Fibroblast of pulmonary artery (primary cell): ENCODE results near the gene ARAP1.
A peak's percentile ranks its signal among the peaks of the same experiment; 100 is the strongest.

Source experiments
- DNase-seq: peaks from one replicate; pipeline ENCODE4 v3.0.0-alpha.2; 2010; ENCODE audit warnings: low read depth
- H3K4me3 ChIP-seq: replicated peaks from 2 replicates; pipeline ENCODE4 v1.5.1; 2011; ENCODE audit warnings: low read depth, mild to moderate bottlenecking, control low read depth, low read length, moderate library complexity
- CTCF ChIP-seq: IDR thresholded peaks from 2 replicates; pipeline ENCODE4 v1.5.1; 2011; ENCODE audit warnings: mild to moderate bottlenecking, control low read depth, low read length, inconsistent platforms; ENCODE audit errors: missing control alignments

Gene ARAP1

GRCh38 chr11:72766152-72766902 lies 14.1 kb upstream of the ARAP1 start:
- TF ChIP-seq CTCF = no peak
- no peak for DNase-seq

GRCh38 chr11:72764503-72764902 lies 12.3 kb upstream of the ARAP1 start:
- H3K4me3 ChIP-seq = no peak overlapping the region
- TF ChIP-seq CTCF = no peak
- DNase-seq = no peak

More at GRCh38 chr11:72766152-72766902, 14.1 kb upstream of the ARAP1 start:
- no peak overlapping the region for H3K4me3 ChIP-seq

- DNase-seq = no peak
- H3K4me3 ChIP-seq = no peak overlapping the region
- TF ChIP-seq CTCF = no peak
These were observed 11.6 kb upstream of the ARAP1 start for GRCh38 chr11:72763823-72764222.

GRCh38 chr11:72762641-72763304 lies 10.6 kb upstream of the ARAP1 start:
- TF ChIP-seq CTCF = no peak
- no peak overlapping the region for H3K4me3 ChIP-seq
- DNase-seq = no peak

- peak; percentile 58 for DNase-seq
- no peak for TF ChIP-seq CTCF
- H3K4me3 ChIP-seq = no peak overlapping the region
These were observed 8.6 kb upstream of the ARAP1 start for GRCh38 chr11:72760539-72761405.

- no peak overlapping the region for H3K4me3 ChIP-seq
- TF ChIP-seq CTCF = no peak
- no peak for DNase-seq
These were observed 7.3 kb upstream of the ARAP1 start for GRCh38 chr11:72759468-72759985.
